ENCODE measurements around the gene GNA12.

- TF ChIP-seq SPI1 (IDR thresholded peaks at IDR 0.05; ENCODE audit: borderline replicate concordance, low read depth): no peak
- TF ChIP-seq, protein P1, sequence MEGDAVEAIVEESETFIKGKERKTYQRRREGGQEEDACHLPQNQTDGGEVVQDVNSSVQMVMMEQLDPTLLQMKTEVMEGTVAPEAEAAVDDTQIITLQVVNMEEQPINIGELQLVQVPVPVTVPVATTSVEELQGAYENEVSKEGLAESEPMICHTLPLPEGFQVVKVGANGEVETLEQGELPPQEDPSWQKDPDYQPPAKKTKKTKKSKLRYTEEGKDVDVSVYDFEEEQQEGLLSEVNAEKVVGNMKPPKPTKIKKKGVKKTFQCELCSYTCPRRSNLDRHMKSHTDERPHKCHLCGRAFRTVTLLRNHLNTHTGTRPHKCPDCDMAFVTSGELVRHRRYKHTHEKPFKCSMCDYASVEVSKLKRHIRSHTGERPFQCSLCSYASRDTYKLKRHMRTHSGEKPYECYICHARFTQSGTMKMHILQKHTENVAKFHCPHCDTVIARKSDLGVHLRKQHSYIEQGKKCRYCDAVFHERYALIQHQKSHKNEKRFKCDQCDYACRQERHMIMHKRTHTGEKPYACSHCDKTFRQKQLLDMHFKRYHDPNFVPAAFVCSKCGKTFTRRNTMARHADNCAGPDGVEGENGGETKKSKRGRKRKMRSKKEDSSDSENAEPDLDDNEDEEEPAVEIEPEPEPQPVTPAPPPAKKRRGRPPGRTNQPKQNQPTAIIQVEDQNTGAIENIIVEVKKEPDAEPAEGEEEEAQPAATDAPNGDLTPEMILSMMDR (IDR thresholded peaks at IDR 0.05; ENCODE audit: insufficient read depth, low read length): no peak
These were observed 120.8 kb downstream of the GNA12 start for GRCh38 chr7:2723138-2723850.

Data from HL-60 (cell line).